Suppressor macrophage treated with lipopolysaccharide for 4 hours (primary cell): ENCODE measurements around the gene CCDC57.
"Not testable (repeated sequence)": the region's sequence is repeated elsewhere in the genome, so short reads cannot be mapped to it uniquely, and the experiment has no call there.

Source experiments
- DNase-seq: peaks from one replicate; pipeline ENCODE4 v3.0.0-alpha.2; 2020

Gene CCDC57

GRCh38 chr17:82221341-82221902 lies 8.8 kb upstream of the CCDC57 start:
- DNase-seq: no peak

- no peak for DNase-seq
These were observed 7.4 kb upstream of the CCDC57 start for GRCh38 chr17:82219753-82220709.

DNA sequence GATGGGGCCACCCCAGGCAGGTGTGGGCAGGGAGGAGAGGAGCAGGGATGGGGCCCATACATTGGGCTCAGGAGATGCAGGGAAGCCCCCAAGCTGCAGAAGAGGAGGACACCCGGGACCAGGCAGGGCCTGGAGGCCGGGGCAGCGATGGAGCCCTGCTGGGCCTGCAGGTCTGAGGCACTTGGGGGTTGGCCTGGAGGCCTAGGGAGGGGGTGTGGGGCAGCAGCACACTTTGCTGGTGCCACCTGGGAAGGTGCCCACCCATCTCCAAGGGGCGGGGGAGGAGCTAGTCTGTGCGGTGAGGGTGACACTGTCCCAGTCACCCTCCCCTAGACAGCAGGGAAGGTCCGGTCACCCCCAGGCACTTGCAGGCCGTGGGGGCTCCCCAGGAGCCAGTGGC lies 6.4 kb upstream of the CCDC57 start:
- no peak for DNase-seq

DNA sequence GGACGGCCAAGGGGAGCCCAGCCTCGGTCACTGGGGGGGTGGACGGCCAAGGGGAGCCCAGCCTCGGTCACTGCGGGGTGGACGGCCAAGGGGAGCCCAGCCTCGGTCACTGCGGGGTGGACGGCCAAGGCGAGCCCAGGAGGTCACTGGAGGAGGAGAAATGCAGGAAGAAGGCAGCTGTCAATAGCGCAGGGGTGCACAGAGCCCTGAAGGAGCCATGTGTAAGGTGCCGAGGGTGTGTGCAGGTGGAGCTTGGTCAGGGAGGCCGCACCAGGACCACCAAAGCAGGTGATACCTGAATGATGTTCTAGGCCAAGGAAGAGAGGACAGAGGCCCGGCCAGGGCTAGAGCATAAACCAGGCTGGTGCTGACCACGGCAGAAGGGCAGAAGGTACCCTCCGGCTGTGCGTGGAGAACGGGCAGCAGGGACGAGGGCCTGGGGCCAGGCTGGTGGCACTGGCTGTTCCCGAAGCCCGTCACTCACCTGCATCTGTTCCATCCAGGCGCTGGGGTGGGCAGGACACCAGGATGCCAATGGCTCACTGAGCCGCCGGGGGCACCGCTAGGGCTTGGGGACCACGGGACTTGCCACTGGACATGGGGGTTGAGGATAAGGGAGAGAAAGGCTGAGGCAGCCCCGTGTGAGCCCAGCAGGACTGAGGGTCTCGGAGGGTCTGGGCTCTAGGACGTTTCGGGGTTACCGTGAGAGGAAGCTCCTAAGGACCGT lies 5.9 kb upstream of the CCDC57 start:
- DNase-seq: no peak

- peak; percentile 88 for DNase-seq
These were observed 5.0 kb upstream of the CCDC57 start for GRCh38 chr17:82217530-82218204.

GRCh38 chr17:82217120-82217529 lies 4.5 kb upstream of the CCDC57 start:
- peak; percentile 37 for DNase-seq

DNA sequence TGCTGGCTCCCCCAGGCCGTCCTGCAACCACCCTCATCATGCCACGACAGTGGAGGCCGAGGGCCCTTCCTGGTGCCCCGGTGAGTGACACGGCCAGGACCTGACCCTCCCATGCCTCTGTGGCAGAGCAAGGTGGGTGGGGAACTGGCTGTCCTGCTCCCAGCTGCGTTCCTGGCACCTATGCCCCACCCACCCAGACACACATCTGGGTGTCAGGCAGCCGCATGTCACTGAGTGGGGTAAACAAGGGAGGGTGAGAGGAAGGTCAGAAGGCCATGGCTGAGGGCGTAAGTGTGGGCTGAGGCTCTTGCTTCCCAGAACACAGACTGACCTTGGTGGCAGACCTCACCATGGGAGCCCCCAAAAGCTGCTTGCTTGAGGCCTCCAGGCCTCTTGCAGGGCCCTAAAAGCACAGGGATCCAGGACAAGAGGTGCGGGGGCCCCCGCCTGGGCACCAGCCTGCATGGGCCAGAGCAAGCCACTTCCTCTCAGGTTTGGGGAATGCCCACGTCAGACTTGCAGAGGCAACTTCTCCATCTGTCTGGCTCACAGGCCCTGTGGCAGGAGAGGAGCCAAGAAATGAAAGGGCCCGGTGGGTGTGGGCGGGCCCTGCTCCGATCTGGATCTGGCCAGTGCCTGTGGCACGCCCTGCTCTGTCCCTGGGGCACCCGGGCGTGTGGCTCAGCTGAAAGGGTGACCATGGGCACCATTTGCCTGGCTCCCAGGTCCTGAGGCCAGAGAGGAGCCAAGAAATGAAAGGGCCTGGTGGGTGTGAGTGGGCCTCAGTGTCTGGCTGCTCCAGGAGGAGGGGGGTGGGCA lies 3.9 kb upstream of the CCDC57 start:
- peak; percentile 98 for DNase-seq

- DNase-seq: no peak
These were observed 3.3 kb upstream of the CCDC57 start for GRCh38 chr17:82215972-82216300.

- DNase-seq: peak; percentile 64
These were observed 2.7 kb upstream of the CCDC57 start for GRCh38 chr17:82215095-82215971.

- no peak for DNase-seq
These were observed 1.5 kb upstream of the CCDC57 start for GRCh38 chr17:82214012-82214628.

DNA sequence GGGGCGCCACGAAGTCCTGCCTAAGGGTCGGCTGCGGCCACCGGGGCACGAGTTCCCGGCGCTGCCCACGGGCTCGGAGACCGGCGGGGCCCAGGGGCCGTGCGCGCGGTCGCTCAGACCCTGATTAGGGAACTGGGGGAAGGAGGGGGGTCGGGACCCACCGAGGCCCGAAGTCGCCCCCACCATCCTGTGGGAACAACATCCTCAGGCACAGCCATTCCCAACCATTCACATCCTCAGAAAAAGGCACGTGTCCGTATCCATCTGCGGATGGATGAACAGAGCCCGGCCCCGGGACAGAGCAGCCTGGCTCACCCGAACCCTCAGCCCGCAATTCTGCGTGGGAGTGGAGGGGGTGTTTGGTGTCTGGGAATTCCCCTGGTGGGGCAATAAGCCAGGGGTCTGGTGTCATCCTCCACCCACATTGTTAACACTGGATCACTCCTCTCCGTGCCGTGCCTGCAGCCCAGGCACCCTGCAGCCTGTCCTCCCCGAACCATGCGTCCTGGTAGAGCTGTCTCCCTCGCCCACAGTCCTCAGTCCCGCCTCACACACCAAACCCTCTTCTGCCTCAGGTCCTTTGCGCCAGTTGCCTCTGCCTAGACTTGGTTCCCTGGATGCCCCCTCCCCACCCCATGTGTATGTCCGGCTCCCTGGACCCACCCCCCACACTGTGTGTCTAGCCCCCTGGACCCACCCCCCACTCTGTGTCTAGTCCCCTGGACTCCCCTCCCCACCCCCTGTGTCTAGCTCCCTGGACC lies 789 bp upstream of the CCDC57 start:
- peak; percentile 96 for DNase-seq

- not testable (repeated sequence) for DNase-seq
These were observed 2.0 kb downstream of the CCDC57 start for GRCh38 chr17:82210655-82211054.

- DNase-seq: peak; percentile 90
These were observed 6.7 kb downstream of the CCDC57 start for GRCh38 chr17:82205720-82206508.

GRCh38 chr17:82204831-82205719 lies 7.6 kb downstream of the CCDC57 start:
- DNase-seq: peak; percentile 48

DNA sequence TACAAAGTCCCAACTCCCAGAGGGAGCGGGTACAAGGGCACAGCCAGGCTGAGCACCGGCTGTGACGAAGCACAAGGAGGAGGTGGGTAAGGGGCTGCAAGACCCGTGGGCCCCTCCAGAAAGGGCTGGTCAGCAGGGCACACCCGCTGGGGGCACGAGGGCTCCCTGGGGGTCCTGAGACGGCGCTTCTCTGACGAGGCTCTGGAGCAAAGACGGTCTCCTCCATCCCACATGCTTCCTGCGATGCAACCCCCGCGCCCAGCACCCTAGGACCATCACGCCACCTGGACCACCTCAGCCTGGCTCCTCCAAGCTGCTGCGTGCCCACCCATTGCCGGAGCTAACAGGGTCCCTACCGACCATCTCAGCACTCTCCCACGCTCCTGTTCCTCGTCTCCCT lies 8.7 kb downstream of the CCDC57 start:
- DNase-seq: no peak

- DNase-seq: no peak
These were observed 9.7 kb downstream of the CCDC57 start for GRCh38 chr17:82202981-82203380.

DNA sequence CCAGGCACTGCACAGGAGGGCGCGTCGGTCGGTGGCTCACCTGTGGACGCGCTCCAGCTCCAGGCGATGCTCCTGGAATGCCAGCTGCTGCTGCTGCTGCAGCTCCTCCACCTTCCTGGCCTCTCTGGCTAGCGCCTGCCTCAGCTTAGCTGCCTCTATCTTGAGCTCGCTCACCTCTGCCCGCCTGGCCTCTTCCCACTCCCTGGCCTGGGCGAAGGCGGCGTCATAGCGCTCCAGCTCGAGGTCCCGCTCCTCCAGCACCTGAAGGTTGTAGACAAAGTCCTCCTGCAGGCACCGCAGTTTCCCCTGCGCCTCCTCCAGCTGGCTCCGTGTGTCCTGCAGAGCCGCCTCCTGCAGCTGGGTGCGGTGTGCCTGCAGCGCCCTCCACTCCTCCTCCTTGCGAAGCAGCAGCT lies 11.1 kb downstream of the CCDC57 start:
- no peak for DNase-seq
